GM18507 (cell line): Measurements from ENCODE around the gene DNAH6.
A peak's percentile ranks its signal among the peaks of the same experiment; 100 is the strongest.
"Not testable (repeated sequence)": the region's sequence is repeated elsewhere in the genome, so short reads cannot be mapped to it uniquely, and the experiment has no call there.

Experiments
- DNase-seq: peaks from one replicate; pipeline ENCODE4 v3.0.0; 2011; ENCODE audit warnings: low read depth; ENCODE audit not compliant: insufficient read length; ENCODE audit errors: extremely low spot score
- FAIRE-seq: peaks from 2 replicates; lab custom pipeline; 2011; peaks lifted over from hg19 to GRCh38; lab: Jason Lieb, UNC

DNAH6 gene

DNA sequence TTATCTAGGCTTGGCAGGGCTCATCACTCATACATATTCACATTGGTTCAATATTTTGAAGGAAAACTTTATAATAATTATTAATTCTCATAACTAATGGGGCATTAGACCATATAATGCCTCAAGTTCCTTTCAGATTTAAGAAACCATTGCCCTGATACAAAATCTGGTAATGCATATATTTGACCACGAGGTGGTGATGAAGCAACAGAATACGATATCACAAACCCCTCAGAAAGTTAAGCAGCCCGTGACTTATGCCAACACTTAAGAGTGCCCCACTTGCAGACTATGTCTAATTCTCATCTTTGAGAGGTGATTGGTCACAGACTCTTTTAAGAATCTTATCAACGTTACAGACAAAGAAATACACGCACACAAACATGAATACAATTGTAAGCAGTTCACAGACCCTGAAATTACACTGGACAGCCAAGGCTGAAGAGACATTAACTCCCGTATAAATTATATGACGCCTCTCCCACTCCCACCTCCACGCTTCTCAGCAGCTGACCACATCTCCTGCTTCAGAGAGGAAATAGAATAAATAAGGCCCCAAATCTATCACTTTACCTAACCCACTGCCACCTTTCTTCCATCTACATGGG is 20.7 kb upstream of the DNAH6 start:
- DNase-seq, result no peak
- FAIRE-seq, result peak; percentile 62

DNA sequence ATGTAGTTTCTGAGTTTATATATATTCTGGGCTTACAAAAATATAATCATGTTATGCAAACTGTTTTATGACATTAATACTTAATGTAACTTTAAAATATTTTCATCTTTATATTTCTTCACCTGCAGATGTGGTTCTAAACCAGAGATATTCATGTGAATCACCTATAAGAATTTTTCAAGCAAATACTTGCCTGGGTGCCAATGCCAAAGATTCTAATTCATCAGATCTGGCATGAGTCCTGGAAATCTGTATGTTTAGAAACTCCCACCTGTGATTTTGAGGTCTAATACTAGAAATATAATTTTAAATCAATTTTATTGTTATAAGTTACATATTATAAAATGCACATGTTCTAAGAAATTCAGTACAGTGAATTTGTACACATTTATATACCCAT is 19.9 kb upstream of the DNAH6 start:
- DNase-seq, result no peak

DNA sequence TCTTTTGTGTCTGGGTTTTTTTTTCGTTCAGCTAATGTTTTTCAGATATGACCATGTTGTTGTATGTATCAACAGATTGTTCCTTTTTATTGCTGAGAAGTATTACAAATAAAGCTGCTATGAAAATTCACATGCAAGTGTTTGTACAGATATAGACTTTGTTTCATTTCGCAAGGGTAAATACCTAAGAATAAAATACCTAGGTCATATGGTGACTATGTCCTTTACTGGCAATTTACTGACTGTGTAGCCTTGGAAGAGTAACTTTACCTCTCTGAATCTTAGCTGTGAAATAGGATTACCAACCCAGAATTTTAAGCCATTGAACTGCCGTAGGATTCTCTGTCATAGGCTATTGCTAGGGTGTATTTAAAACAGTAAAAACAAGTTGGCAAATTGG is 19.0 kb upstream of the DNAH6 start:
- FAIRE-seq (no peak), DNase-seq (no peak)

More for the DNA sequence above, 19.9 kb upstream of the DNAH6 start:
- no peak for FAIRE-seq

DNA sequence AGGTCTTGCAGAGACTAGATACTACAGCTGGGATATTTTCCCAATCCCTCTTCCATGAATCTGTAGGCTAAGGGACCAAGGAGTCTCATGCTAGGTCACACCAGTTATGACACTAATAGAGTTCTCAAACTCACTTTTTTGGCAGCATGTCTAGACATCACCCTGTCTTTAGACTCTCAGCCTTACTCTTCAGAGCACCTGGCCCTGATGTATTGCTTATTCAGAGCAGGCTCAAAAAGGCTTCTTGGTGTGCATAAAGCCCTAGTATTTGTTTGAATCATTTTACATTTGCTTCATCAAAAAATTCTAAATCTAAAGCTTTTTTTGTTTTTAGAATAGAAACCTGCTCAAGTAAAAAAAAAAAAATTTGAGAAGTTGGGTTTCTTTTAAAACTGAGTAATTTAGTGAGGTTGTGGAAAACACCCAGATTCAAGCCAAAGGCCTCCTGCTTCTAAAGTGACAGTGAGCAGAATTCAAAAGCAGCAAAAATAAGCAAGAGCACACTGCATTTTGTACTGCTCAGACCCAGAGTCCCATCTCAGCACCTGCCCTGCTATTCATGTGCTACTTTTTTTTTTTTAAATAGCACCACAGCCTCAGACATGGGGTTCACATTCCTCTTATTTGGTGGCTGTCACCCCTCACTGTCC is 18.0 kb upstream of the DNAH6 start:
- no peak for FAIRE-seq
- no peak for DNase-seq

DNA sequence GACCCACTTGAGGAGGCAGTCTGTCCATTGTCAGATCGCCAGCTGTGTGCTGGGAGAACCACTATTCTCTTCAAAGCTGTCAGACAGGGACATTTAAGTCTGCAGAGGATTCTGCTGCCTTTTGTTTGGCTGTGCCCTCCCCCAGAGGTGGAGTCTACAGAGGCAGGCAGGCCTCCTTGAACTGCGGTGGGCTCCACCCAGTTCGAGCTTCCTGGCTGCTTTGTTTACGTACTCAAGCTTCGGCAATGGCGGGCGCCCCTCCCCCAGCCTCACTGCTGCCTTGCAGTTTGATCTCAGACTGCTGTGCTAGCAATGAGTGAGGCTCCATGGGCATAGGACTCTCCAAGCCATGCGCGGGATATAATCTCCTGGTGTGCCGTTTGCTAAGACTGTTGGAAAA is 5.3 kb upstream of the DNAH6 start:
- FAIRE-seq, DNase-seq: not testable (repeated sequence)

DNA sequence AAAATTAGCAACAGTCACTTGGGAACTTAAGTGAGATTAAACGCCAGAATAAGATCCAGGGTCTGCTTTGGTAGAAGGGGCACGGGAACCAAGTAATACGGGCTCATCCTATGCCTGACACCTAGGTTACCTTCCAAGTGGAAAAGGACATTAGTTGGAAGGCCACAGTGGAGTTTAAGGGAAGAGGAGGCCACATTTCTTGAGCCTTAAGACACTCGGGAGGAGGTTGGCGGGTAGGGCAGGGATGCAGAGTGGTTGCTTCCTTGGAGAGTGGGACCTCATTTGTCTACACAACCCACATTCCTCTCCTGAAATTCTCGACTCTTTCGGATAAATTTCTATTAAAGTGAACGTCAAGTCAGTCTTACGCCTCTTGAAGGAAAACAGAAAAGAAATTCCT is 510 bp upstream of the DNAH6 start:
- FAIRE-seq, result no peak
- no peak for DNase-seq

DNA sequence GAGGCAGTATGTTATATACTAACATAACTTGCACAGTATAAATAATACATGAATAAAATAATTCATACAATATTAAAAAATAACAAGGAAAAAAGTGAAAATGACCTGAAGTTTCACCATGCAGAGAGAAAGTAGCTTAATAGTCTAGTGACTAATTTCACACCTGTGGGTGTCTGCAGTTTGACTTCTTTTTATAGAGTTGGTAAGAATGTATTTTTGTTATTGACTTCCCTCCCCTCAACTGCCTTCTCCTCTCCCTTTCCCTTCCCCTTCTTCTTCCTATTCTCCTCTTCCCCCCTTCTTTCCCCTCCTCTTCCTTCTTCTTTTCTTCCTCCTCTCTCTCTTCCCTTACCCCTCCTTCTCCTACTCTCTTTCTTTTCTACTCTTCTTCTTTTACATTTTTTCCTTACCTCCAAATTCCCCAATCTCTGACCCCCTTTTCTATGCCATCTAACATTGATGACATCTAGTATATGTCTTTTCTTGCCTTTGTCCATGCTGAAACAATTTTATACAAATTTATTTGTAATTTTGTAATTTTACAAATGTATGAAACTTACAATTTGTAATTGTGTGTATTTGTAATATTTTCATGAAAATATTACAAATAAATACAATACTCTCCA is 3.1 kb downstream of the DNAH6 start:
- no peak for DNase-seq
- FAIRE-seq, result no peak

DNA sequence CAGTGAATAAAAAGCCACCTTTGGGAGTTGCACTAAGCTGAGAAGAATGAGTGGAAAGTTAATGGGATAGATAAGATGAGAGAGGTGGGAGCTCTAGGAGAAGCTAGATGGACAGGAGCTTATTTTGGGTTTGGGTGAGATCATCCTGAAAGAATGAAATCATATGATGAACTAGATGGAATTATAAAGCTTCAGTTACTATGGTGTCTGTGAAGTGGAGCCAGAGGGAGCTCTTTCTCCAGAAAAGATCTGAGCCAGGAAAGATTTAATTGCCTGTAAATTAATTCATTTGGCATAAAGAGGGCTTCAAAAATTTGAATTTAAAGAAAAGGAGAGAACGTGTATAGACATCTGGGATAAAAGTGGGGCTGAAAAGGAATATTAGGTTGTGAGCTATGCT is 10.3 kb downstream of the DNAH6 start:
- DNase-seq, result no peak

DNA sequence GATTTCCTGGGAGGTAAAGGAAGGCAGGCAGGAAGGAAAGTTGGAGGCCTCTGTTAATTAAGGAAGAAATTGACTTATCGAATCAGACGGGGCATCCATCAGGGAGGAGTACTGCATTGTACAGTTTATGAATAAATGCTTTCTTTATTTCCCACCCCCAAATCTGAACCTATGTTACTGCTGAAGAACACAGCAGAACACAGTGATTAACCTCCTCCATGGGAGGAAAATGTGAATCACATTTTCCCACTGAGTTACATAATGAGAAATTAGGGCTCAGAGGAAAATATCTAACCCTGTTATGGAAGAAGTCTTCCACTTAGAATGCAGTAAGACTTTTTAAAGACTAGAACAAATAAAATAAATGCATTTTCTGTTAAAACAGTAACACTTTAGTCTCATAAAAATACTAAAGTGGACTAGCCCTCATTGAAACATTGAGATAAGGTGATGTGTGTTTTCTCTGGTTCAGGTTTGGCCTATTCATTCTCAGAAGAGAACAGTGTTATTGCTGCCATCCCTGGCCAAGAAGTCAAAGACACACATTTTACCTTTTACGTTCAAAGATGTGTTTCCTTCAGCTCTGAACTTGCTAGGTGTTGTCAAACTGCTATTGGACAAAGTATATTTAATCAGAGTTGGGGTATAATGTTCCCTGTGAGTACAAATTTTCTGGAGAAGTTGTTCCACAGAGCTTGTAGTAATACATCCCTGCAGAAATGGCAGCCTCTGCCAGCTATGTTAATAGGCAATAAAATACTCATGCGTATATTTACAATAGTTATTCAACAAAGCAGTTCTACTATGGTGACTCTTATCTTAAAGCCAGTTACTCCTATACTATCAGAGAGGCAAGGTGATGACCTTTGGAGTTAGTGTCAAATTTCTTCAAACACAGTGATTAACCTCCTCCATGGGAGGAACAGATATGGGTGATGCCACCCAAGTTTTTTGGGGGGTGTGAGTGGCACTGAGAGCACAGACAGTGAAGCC is 11.1 kb downstream of the DNAH6 start:
- no peak for FAIRE-seq
- DNase-seq, result no peak

More for the DNA sequence above, 10.3 kb downstream of the DNAH6 start:
- FAIRE-seq, result no peak

DNA sequence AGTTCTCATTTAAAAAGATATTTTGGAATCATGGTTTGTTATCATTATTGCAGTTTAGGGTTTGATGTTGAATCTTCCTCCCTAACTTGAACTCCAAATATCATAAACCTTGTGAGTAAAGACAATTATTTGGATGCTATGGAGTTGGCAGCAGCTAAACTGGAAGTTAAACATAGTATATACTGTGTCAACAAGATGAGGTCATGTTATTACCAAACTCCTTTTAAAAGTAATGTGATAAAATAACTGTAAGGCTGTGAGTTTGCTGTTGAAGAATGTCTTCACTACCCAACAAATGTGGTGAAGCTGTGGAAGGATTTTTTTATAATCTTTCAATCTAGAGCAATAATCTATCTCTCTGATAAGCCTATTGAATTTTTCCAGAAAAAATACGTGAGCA is 16.0 kb downstream of the DNAH6 start:
- no peak for FAIRE-seq
- DNase-seq, result no peak

DNA sequence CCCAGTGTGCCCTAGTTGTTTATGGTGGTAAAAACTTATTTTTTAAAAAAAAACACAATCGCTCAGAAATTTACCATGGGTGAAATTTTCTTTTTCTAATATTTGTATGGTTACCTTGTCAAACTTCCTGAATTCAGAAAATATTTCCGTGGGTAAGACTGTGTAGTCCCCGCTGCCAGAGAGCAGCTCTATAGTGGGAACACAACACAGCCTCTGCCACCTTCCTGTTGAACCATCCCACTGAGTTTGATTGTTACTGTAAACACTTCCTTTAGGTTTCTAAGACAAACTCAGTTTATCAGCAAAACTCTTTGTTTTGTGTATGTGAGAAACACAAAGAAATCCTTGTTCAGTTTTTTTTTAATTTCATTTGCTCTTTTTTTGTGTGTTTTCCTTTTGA is 17.9 kb downstream of the DNAH6 start:
- DNase-seq, result no peak
- FAIRE-seq, result no peak

DNA sequence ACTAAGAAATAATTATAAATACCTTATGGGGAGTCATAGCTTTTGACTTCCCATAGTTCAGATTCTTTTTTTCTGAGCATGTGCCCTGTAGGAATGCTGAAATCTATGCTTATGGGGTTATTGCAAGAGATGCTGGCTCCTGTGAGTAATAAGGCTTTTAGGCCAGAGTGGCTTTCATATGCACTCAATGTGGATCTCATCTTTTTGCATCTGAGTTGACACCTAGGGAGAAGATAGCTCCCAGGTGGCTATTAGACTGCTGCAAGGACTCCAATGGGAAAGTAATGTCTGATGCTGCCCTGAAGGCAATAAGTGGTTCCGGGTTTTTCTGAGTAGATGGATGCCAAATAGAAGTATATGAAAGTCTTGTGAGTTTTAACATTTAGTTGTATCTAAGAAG is 21.0 kb downstream of the DNAH6 start:
- DNase-seq (no peak), FAIRE-seq (no peak)

DNA sequence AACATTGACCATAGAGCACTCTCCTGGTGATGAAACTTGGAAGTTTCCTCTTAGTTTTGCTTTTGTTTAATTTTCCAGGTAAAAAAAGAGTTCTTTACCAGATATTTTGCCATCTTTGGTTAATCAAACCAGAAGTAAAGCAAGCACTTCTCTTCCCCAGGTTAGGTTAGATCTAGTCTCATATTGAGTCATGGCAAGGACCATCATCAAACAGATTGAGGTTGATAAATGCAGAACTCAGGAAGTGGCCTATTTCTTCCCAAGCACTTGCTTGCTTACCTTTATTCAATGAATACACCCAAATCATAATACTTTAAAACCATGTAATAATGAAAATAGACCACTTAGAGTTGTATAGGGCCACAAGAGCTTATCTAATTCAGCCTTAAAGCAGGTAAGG is 23.4 kb downstream of the DNAH6 start:
- FAIRE-seq, result no peak
- no peak for DNase-seq

DNA sequence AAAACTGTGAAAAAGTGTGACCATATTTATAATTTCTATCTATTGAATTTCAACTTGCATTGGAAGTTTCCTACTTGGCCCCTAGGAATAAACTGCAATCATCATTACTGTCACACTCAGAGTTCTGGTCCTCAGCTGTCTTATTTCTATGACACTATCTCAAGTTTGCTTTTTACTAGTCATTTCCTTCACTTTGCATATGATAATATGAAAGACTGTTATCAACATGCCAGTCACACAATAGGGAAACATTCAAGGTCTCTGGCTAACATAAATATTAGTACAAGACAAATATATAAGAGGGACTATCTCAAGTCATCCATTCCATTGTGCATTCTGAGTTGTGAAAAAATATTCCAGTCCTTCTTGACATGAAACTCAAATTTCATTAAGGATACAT is 28.7 kb downstream of the DNAH6 start:
- FAIRE-seq, result no peak
- no peak for DNase-seq

DNA sequence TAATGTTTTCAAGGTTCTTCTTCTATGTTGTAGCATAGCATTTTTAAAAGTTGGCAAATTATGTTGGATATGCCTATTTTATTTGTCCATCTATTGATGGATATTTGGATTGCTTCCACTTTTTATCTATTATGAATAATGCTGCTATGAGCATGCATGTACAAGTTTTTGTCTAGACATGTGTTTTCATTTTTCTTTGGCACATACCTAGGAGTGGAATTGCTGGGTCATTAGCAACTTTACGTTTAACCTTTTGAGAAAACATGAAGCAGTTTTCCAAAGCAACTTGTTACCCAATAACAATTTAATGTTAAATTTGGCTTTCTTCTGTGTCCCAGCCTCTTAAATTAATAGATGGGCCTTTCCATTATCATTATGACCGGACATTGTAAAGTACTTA is 30.3 kb downstream of the DNAH6 start:
- DNase-seq (no peak), FAIRE-seq (no peak)

DNA sequence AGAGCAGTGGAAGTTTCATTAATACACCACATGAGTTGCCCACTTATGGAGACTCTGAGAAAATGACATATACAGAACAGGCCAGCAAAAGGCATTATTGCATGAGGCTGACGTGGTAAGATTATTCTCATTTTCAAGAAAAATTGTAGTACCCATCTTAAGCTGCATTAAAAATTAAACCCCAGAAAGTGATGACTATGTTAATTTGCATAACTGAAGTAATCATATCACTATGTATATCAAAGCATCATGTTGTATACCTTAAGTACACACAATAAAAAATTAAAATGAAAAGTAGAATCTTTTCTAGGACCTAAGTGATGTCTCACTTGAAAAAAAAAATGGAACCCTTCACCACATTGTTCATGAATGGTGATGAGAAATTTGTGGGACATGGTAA is 32.0 kb downstream of the DNAH6 start:
- DNase-seq, result no peak
- no peak for FAIRE-seq

DNA sequence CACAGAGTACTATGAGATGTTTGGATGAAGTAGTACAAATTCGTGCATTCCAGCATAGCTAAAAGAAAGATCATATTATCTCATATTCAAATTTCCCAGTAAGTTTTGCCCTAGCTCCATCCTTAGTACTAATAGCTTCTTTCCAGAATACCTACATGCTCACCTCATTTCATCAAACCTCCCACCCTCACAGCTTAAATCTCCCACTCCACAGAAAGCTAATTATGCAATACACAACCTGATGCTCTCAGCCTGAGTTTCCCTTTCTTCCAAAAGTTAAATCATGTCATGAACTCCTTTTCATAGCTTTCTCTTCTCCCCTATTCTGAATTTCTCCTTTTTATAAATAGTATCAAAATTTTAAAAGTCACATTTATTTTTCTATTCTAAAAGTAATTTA is 34.6 kb downstream of the DNAH6 start:
- FAIRE-seq (no peak), DNase-seq (no peak)

DNA sequence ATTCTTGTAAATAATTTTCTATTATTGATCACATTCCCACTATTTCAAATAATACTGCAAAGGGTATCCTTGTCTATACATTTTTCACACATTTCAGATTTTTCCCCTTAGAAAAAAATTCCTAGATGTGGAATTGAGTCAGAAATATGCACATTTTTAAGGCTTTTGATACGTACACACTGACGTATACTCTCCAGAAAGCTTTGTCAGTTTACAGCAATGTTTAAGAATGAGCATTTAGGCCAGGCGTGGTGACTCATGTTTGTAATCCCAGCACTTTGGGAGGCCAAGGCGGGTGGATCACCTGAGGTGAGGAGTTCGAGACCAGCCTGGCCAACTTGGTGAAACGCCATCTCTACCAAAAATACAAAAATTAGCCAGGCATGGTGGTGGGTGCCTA is 35.2 kb downstream of the DNAH6 start:
- not testable (repeated sequence) for FAIRE-seq

DNA sequence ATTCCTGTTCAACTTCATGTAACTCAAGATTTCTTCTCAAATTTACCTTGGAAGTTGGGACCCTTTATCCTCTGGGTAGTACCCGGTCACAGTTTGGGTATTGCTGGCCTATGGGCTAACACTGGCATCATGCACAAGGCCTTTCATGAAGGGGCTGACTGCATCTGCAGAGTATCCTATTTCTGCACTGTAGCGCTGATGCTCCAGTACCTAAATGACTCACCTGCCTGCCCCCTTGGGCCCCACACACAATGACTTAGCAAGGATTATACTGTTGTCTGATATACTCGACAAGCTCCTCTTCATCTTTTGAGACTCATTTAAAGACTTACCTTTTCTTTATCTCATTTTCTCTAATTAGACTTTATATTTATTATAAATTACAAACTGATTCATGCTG is 39.9 kb downstream of the DNAH6 start:
- DNase-seq (no peak), FAIRE-seq (no peak)

More for the DNA sequence above, 35.2 kb downstream of the DNAH6 start:
- not testable (repeated sequence) for DNase-seq

DNA sequence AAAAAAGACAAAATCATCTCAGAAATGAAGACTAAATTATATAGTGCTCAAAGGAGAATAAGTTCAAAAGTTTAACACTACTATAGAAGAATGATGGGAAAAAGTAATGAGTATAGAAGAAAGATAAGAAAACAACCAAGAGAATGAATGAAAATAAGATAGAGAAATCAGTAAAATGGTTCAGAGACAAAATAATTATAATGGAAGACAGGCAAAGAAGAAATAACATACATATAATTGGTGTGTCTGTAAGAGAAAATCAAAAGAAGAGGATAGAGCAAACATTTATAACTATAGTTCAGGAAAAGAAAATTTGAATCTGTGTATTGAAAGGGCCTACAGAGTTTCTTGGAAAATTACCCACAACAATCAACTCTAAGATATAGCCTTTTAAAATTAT is 43.5 kb downstream of the DNAH6 start:
- FAIRE-seq, result no peak

More for the DNA sequence above, 43.5 kb downstream of the DNAH6 start:
- no peak for DNase-seq
